GM12892 (cell line): Measurements from ENCODE around the gene C3orf22.

Source experiments
- POLR2A ChIP-seq: IDR thresholded peaks from 2 replicates; pipeline ENCODE4 v1.6.1; 2011; ENCODE audit warnings: low read depth, low read length, control low read depth
- POLR2AphosphoS5 ChIP-seq: IDR thresholded peaks from 2 replicates; pipeline ENCODE4 v1.6.1; 2011; ENCODE audit warnings: low read depth, low read length, control low read depth
- TAF1 ChIP-seq: IDR thresholded peaks from 2 replicates; pipeline ENCODE4 v1.6.1; 2011; ENCODE audit warnings: low read depth, mild to moderate bottlenecking, control low read depth, low read length, borderline replicate concordance

DNA sequence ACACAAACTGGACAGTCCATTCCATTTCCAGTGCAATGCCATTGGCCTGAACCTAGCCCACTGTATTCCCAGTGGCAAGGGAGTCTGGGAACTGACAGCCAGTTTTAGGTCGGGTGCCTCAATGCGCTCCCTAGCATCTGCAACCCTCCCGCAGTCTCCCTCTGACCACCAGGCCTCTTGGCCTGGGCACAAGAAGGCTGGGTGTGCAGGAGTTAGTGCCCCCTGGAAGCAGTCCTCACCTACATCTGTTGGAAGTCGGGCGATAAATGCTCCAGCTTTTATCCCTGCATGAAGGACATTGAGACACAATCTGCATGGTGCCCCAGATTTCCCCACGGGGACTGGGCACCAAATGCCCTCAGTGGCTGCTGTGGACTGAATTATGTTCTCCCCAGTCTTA lies 12.7 kb downstream of the C3orf22 start:
- TF ChIP-seq POLR2AphosphoS5 (no peak), POLR2A (no peak), TAF1 (no peak)
